ENCODE data around the gene GFOD2.

Gene GFOD2

DNA sequence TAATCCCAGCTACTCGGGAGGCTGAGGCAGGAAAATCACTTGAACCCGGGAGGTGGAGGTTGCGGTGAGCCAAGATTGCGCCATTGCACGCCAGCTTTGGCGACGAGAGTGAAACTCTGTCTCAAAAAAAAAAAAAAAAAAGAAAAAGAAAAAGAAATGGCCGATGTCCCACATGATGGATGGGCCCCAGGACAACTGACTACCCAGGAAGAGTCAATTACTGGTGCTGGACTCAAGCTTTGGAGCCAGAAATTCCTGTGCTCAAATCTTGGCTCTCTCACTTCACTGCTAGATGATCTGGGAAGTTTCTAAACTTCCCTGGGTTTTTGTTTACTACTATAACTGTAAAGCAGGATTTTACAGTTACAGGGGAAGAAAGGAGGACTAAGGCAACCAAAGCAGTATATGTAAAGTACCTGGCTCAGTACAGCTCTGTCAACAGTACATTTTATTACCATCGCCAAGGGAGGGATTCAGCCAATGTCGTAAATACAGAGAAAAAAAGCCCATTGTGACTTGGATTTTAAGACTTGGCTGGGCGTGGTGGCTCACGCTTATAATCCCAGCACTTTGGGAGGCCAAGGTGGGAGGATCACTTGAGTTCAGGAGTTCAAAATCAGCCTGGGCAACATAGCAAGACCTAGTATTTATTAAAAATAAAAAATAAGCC is 40.6 kb downstream of the GFOD2 start:
- no peak overlapping the region for H3K4me3 ChIP-seq (ENCODE audit: low read length)
- no peak for TF ChIP-seq CTCF (IDR thresholded peaks at IDR 0.05; ENCODE audit: insufficient read depth, low read depth, low read length, missing control alignments)
- DNase-seq (ENCODE audit: low read depth) = no peak

- TF ChIP-seq CTCF (IDR thresholded peaks at IDR 0.05; ENCODE audit: insufficient read depth, low read depth, low read length, missing control alignments) = no peak
- DNase-seq (ENCODE audit: low read depth) = no peak
- H3K4me3 ChIP-seq (ENCODE audit: low read length) = no peak overlapping the region
Measured at GRCh38 chr16:67677712-67678111, 41.4 kb downstream of the GFOD2 start.

DNA sequence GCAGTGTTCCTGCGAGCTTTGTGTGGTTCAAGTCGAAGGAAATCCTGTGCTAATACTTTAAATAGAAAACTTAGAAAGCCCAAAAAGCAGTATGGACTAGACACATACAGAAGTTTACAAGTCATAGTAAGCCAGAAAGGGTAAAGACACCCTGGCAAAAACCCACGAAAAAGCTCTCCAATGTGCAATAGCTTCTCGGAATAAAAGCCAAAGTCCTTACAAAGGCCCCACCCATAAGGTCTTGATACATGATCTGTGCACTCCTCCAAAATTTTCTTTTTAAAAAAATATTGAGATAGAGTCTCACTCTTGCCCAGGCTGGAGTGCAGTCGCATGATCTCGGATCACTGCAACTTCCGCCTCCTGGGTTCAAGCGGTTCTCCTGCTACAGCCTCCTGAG is 42.2 kb downstream of the GFOD2 start:
- DNase-seq (ENCODE audit: low read depth) = no peak
- H3K4me3 ChIP-seq (ENCODE audit: low read length) = no peak overlapping the region
- TF ChIP-seq CTCF (IDR thresholded peaks at IDR 0.05; ENCODE audit: insufficient read depth, low read depth, low read length, missing control alignments) = no peak

GRCh38 chr16:67676516-67676915 is 42.6 kb downstream of the GFOD2 start:
- peak; percentile 85 for DNase-seq (ENCODE audit: low read depth)
- no peak overlapping the region for H3K4me3 ChIP-seq (ENCODE audit: low read length)
- no peak for TF ChIP-seq CTCF (IDR thresholded peaks at IDR 0.05; ENCODE audit: insufficient read depth, low read depth, low read length, missing control alignments)

GRCh38 chr16:67675999-67676398 is 43.1 kb downstream of the GFOD2 start:
- no peak for TF ChIP-seq CTCF (IDR thresholded peaks at IDR 0.05; ENCODE audit: insufficient read depth, low read depth, low read length, missing control alignments)
- DNase-seq (ENCODE audit: low read depth) = no peak
- no peak overlapping the region for H3K4me3 ChIP-seq (ENCODE audit: low read length)

GRCh38 chr16:67675579-67675935 is 43.6 kb downstream of the GFOD2 start:
- no peak overlapping the region for H3K4me3 ChIP-seq (ENCODE audit: low read length)
- TF ChIP-seq CTCF (IDR thresholded peaks at IDR 0.05; ENCODE audit: insufficient read depth, low read depth, low read length, missing control alignments) = no peak
- DNase-seq (ENCODE audit: low read depth) = no peak

GRCh38 chr16:67674851-67675578 is 44.1 kb downstream of the GFOD2 start:
- no peak overlapping the region for H3K4me3 ChIP-seq (ENCODE audit: low read length)
- TF ChIP-seq CTCF (IDR thresholded peaks at IDR 0.05; ENCODE audit: insufficient read depth, low read depth, low read length, missing control alignments) = no peak
- DNase-seq (ENCODE audit: low read depth) = no peak
